Immature natural killer cell (primary cell): ENCODE data around the gene GRM8. TPM values are rescaled to one million over a fixed set of nuclear protein-coding genes. Genes with fewer than 3 reads are reported as not detected.

Source experiments
- DNase-seq, 3 donors: peaks; one replicate each; pipeline ENCODE4 v3.0.0; 2022; ENCODE audit warnings: mixed read lengths in 1 of 3
- H3K27ac Mint-ChIP-seq, 6 donors: one replicate each; pipeline ENCODE4 v1.8.0; 2020; ENCODE audit warnings: mixed read lengths in 6 of 6, mild to moderate bottlenecking in 5 of 6, inconsistent platforms in 4 of 6, moderate library complexity in 3 of 6
- H3K27me3 Mint-ChIP-seq, 3 donors: one replicate each; pipeline ENCODE4 v1.8.0; 2020 to 2021; ENCODE audit warnings: low read depth in 3 of 3, mild to moderate bottlenecking in 3 of 3, mixed read lengths in 3 of 3, moderate library complexity in 3 of 3, inconsistent platforms in 1 of 3
- H3K36me3 Mint-ChIP-seq, 3 donors: one replicate each; pipeline ENCODE4 v1.8.0; 2020; ENCODE audit warnings: mixed read lengths in 3 of 3, inconsistent platforms in 2 of 3, mild to moderate bottlenecking in 2 of 3
- H3K4me1 Mint-ChIP-seq, 2 donors: one replicate each; pipeline ENCODE4 v1.8.0; 2020; ENCODE audit warnings: inconsistent platforms in 2 of 2, mild to moderate bottlenecking in 2 of 2, mixed read lengths in 2 of 2, moderate library complexity in 1 of 2
- H3K4me3 Mint-ChIP-seq, 5 donors: one replicate each; pipeline ENCODE4 v1.8.0; 2020; ENCODE audit warnings: mild to moderate bottlenecking in 5 of 5, mixed read lengths in 5 of 5, inconsistent platforms in 3 of 5, moderate library complexity in 3 of 5
- H3K9me3 Mint-ChIP-seq, 6 donors: one replicate each; pipeline ENCODE4 v1.8.0; 2020; ENCODE audit warnings: mild to moderate bottlenecking in 6 of 6, mixed read lengths in 6 of 6, inconsistent platforms in 4 of 6, moderate library complexity in 3 of 6
- polyA plus RNA-seq, 3 donors: library from polyadenylated mRNA; unstranded; fragments of 300-500 nt; fragmentation: Illumina TruSeq; gene quantifications; one replicate each; pipeline ENCODE4 v1.2.3, GENCODE V29; 2021

GRM8 gene
- polyA plus RNA-seq, 3 donors from 2014 or later, result not detected

DNA sequence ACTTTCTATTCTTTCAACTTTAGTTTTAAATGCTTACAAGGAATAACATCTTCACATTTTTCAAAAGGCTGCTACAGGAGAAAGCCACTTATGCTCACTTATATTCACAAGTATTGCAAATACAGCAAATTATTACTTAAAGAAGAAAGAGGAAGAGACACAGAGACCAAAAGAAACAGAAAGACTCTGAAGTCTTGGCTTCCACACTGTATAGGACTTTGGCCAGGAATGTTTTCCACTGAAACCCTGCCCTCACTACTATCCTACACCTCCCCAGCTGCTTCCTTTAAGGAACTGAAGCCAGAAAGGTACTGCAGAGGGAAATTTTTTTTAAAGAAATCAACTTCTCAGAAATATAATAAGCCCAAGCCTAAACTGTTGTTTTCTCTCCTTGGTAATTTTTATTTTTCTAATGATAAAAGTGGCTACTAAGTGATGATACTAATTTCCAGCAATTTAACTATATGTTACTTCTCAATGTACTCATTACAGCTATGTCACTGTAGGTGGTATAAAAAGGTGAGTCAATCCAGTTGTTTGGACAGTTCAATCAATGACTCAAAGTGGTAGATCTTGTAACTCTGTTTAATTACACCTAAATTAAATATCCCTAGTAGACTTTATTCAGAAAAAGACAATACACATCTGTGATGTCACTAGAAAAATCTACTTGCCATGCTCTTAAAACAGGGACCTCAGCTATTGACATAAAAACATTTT, 231.6 kb downstream of the GRM8 start:
- no peaks in the 10 kb centered on the region for H3K4me1 Mint-ChIP-seq
- no peak overlapping the region for H3K4me3 Mint-ChIP-seq
- H3K9me3 Mint-ChIP-seq, result peaks cover 0 to 8% (median 0%) of the 10 kb centered on the region in 6 donors
- no peak overlapping the region for H3K27ac Mint-ChIP-seq
- no peak for DNase-seq
- H3K27me3 Mint-ChIP-seq, result peaks cover 0 to 3% (median 2%) of the 10 kb centered on the region in 3 donors
- H3K36me3 Mint-ChIP-seq, result no peaks in the 10 kb centered on the region

- H3K27me3 Mint-ChIP-seq, result peaks cover 0 to 3% (median 2%) of the 10 kb centered on the region in 3 donors
- H3K4me1 Mint-ChIP-seq, result no peaks in the 10 kb centered on the region
- H3K9me3 Mint-ChIP-seq, result peaks cover 0 to 6% (median under 1%) of the 10 kb centered on the region in 6 donors
- no peaks in the 10 kb centered on the region for H3K36me3 Mint-ChIP-seq
- H3K27ac Mint-ChIP-seq, result no peak overlapping the region
- DNase-seq, result no peak
- H3K4me3 Mint-ChIP-seq, result no peak overlapping the region
Measured at GRCh38 chr7:127018889-127019288, 233.9 kb downstream of the GRM8 start.

GRCh38 chr7:127017196-127017595, 235.5 kb downstream of the GRM8 start:
- DNase-seq, result no peak
- H3K4me1 Mint-ChIP-seq, result no peaks in the 10 kb centered on the region

GRCh38 chr7:127000725-127001124, 252.0 kb downstream of the GRM8 start:
- no peak overlapping the region for H3K4me3 Mint-ChIP-seq
- H3K4me1 Mint-ChIP-seq, result no peaks in the 10 kb centered on the region
- H3K9me3 Mint-ChIP-seq, result peaks cover 0 to 5% (median under 1%) of the 10 kb centered on the region in 6 donors
- DNase-seq, result no peak
- no peaks in the 10 kb centered on the region for H3K36me3 Mint-ChIP-seq
- H3K27me3 Mint-ChIP-seq, result no peaks in the 10 kb centered on the region
- no peak overlapping the region for H3K27ac Mint-ChIP-seq

More at GRCh38 chr7:127017196-127017595, 235.5 kb downstream of the GRM8 start:
- H3K27ac Mint-ChIP-seq, result no peak overlapping the region
- H3K4me3 Mint-ChIP-seq, result no peak overlapping the region
- no peaks in the 10 kb centered on the region for H3K36me3 Mint-ChIP-seq
- peaks cover 0 to 6% (median under 1%) of the 10 kb centered on the region in 6 donors for H3K9me3 Mint-ChIP-seq
- H3K27me3 Mint-ChIP-seq, result peaks cover 0 to 3% (median 2%) of the 10 kb centered on the region in 3 donors

DNA sequence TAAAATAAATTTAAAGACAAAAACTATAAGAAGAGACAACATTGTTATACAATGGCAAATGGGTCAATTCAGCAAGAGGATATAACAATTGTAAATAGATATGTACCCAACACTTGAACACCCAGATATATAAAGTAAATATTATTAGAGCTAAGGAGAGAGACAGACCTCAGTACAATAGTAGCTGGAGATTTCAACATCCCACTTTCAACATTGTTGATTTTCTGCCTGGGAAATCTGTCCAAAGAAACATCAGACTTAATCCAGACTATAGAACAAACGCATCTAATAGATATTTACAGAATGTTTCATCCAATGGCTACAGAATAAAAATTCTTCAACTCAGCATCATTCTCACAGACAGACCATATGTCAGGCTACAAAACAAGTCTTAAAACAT, 256.1 kb downstream of the GRM8 start:
- no peak overlapping the region for H3K4me3 Mint-ChIP-seq
- no peak for DNase-seq
- peaks cover 0 to 5% (median 2%) of the 10 kb centered on the region in 6 donors for H3K9me3 Mint-ChIP-seq
- H3K36me3 Mint-ChIP-seq, result no peaks in the 10 kb centered on the region
- H3K27ac Mint-ChIP-seq, result no peak overlapping the region
- H3K4me1 Mint-ChIP-seq, result no peaks in the 10 kb centered on the region
- H3K27me3 Mint-ChIP-seq, result peaks cover 1 to 2% (median 2%) of the 10 kb centered on the region in 3 donors

GRCh38 chr7:126993626-126994213, 259.0 kb downstream of the GRM8 start:
- no peak for DNase-seq
- peaks cover 2 to 3% (median 2%) of the 10 kb centered on the region in 3 donors for H3K27me3 Mint-ChIP-seq
- H3K4me1 Mint-ChIP-seq, result no peaks in the 10 kb centered on the region
- H3K9me3 Mint-ChIP-seq, result peaks cover 0 to 5% (median under 1%) of the 10 kb centered on the region in 6 donors
- H3K4me3 Mint-ChIP-seq, result no peak overlapping the region
- H3K27ac Mint-ChIP-seq, result no peak overlapping the region
- no peaks in the 10 kb centered on the region for H3K36me3 Mint-ChIP-seq

- no peak overlapping the region for H3K4me3 Mint-ChIP-seq
- H3K27ac Mint-ChIP-seq, result no peak overlapping the region
- H3K9me3 Mint-ChIP-seq, result no peaks in the 10 kb centered on the region
- no peak for DNase-seq
- H3K4me1 Mint-ChIP-seq, result no peaks in the 10 kb centered on the region
- H3K36me3 Mint-ChIP-seq, result no peaks in the 10 kb centered on the region
- peaks cover 0 to 8% (median 6%) of the 10 kb centered on the region in 3 donors for H3K27me3 Mint-ChIP-seq
Measured at GRCh38 chr7:126988022-126988421, 264.7 kb downstream of the GRM8 start.

- DNase-seq, result no peak
- Mint-ChIP-seq H3K4me1 (no peaks in the 10 kb centered on the region), H3K4me3 (no peak overlapping the region), H3K9me3 (peaks cover 0 to 10% (median 0%) of the 10 kb centered on the region in 6 donors), H3K36me3 (no peaks in the 10 kb centered on the region), H3K27me3 (peaks cover 0 to 4% (median 0%) of the 10 kb centered on the region in 3 donors), H3K27ac (no peak overlapping the region)
Measured at GRCh38 chr7:126979722-126980121, 273.0 kb downstream of the GRM8 start.

DNA sequence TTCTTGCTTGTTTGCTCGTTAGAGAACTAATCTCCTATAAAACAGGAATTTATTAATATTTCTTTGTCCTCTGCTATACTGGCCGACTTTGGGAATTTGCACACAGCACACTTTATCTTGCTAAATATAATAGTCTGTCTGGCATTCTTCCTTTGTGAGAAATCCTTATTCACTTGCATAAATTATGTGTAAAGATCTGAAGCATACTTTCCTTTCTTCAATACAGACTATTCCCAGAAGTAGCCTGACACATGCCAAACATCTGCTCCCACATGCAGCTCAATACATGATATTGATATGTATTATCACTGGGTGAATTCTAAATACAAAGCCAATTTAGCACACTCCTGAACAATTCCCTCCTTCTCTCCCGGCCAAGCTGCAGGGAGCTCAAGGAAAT, 273.9 kb downstream of the GRM8 start:
- Mint-ChIP-seq H3K27ac (no peak overlapping the region), H3K36me3 (no peaks in the 10 kb centered on the region), H3K4me1 (no peaks in the 10 kb centered on the region), H3K27me3 (no peaks in the 10 kb centered on the region), H3K4me3 (no peak overlapping the region), H3K9me3 (peaks cover 0 to 10% (median 0%) of the 10 kb centered on the region in 6 donors)
- no peak for DNase-seq

GRCh38 chr7:126973066-126973465, 279.7 kb downstream of the GRM8 start:
- H3K9me3 Mint-ChIP-seq, result peaks cover 0 to 7% (median 0%) of the 10 kb centered on the region in 6 donors
- H3K36me3 Mint-ChIP-seq, result no peaks in the 10 kb centered on the region
- H3K27ac Mint-ChIP-seq, result no peak overlapping the region
- no peak overlapping the region for H3K4me3 Mint-ChIP-seq
- H3K4me1 Mint-ChIP-seq, result no peaks in the 10 kb centered on the region
- H3K27me3 Mint-ChIP-seq, result peaks cover 0 to 3% (median 0%) of the 10 kb centered on the region in 3 donors
- DNase-seq, result no peak

- H3K9me3 Mint-ChIP-seq, result peaks cover 0 to 4% (median under 1%) of the 10 kb centered on the region in 6 donors
- H3K27ac Mint-ChIP-seq, result no peak overlapping the region
- no peak for DNase-seq
- H3K27me3 Mint-ChIP-seq, result peaks cover 0 to 3% (median 0%) of the 10 kb centered on the region in 3 donors
- no peaks in the 10 kb centered on the region for H3K4me1 Mint-ChIP-seq
- H3K36me3 Mint-ChIP-seq, result no peaks in the 10 kb centered on the region
- H3K4me3 Mint-ChIP-seq, result no peak overlapping the region
Measured at GRCh38 chr7:126972571-126972970, 280.2 kb downstream of the GRM8 start.

GRCh38 chr7:126959649-126960048, 293.1 kb downstream of the GRM8 start:
- Mint-ChIP-seq H3K4me1 (no peaks in the 10 kb centered on the region), H3K27ac (no peak overlapping the region), H3K9me3 (peaks cover 0 to 2% (median 0%) of the 10 kb centered on the region in 6 donors), H3K36me3 (no peaks in the 10 kb centered on the region), H3K27me3 (no peaks in the 10 kb centered on the region), H3K4me3 (no peak overlapping the region)
- DNase-seq, result no peak

- DNase-seq, result no peak
- peaks cover 0 to 2% (median 0%) of the 10 kb centered on the region in 6 donors for H3K9me3 Mint-ChIP-seq
- H3K4me1 Mint-ChIP-seq, result no peaks in the 10 kb centered on the region
- no peak overlapping the region for H3K27ac Mint-ChIP-seq
- H3K4me3 Mint-ChIP-seq, result no peak overlapping the region
- no peaks in the 10 kb centered on the region for H3K27me3 Mint-ChIP-seq
- H3K36me3 Mint-ChIP-seq, result no peaks in the 10 kb centered on the region
Measured at GRCh38 chr7:126958367-126958766, 294.4 kb downstream of the GRM8 start.

DNA sequence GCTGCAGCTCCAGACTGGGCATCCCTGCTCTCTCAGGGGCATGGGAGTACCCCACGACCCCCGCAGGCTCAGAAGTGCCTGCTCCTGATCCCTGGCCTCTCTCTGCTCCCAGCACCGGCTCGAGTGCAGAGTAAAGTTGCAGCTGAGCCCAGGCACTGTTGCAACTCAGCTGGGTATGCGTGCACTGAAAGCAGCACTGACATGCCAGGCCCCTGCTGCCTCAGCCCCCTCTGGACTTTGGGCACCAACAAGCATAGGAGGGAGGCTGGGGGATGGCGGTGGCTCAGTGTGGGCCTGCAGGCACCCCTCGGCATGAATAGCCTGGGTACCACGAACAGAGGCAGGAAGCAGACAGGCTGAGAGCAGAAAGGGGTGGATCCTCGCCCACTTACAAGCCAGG, 295.3 kb downstream of the GRM8 start:
- Mint-ChIP-seq H3K4me1 (no peaks in the 10 kb centered on the region), H3K9me3 (peaks cover 0 to 2% (median 0%) of the 10 kb centered on the region in 6 donors), H3K36me3 (no peaks in the 10 kb centered on the region), H3K4me3 (no peak overlapping the region), H3K27me3 (no peaks in the 10 kb centered on the region), H3K27ac (no peak overlapping the region)
- DNase-seq, result no peak
